H9 (cell line): Measurements from ENCODE around the gene TEAD1. TPM values are rescaled to one million over a fixed set of nuclear protein-coding genes. Genes with fewer than 3 reads are reported as not detected.

Experiments used
- DNase-seq: peaks from one replicate; pipeline ENCODE4 v3.0.0-alpha.2; 2017
- H2AFZ ChIP-seq: one replicate; pipeline ENCODE4 v1.6.1; 2013; ENCODE audit warnings: mild to moderate bottlenecking, low read length, control low read depth, moderate library complexity
- H2AK5ac ChIP-seq: 2 replicates; pipeline ENCODE4 v1.6.1; 2013; ENCODE audit warnings: low read length, control low read depth, mixed read lengths; ENCODE audit not compliant: insufficient read length
- H2BK120ac ChIP-seq: one replicate; pipeline ENCODE4 v1.6.1; 2013; ENCODE audit warnings: low read depth, mild to moderate bottlenecking, low read length, control low read depth, inconsistent platforms; ENCODE audit not compliant: poor library complexity, severe bottlenecking
- H2BK12ac ChIP-seq: 2 replicates; pipeline ENCODE4 v1.6.1; 2013; ENCODE audit warnings: low read length, control low read depth, mixed read lengths, low read depth; ENCODE audit not compliant: insufficient read length
- H2BK15ac ChIP-seq: 2 replicates; pipeline ENCODE4 v1.6.1; 2013; ENCODE audit warnings: low read depth, low read length, control low read depth
- H2BK20ac ChIP-seq: one replicate; pipeline ENCODE4 v1.6.1; 2013; ENCODE audit warnings: low read depth, mild to moderate bottlenecking, low read length, control low read depth, inconsistent platforms; ENCODE audit not compliant: poor library complexity, severe bottlenecking
- H2BK5ac ChIP-seq: 2 replicates; pipeline ENCODE4 v1.6.1; 2013; ENCODE audit warnings: low read length, control low read depth, mixed read lengths; ENCODE audit not compliant: insufficient read length
- H3K14ac ChIP-seq: 2 replicates; pipeline ENCODE4 v1.6.1; 2013; ENCODE audit warnings: low read length, control low read depth; ENCODE audit not compliant: insufficient read depth
- H3K18ac ChIP-seq: 2 replicates; pipeline ENCODE4 v1.6.1; 2013; ENCODE audit warnings: low read depth, mild to moderate bottlenecking, mixed read lengths, low read length, control low read depth; ENCODE audit not compliant: insufficient read length
- H3K23ac ChIP-seq: 2 replicates; pipeline ENCODE4 v1.6.1; 2013; ENCODE audit warnings: low read length, control low read depth, mixed read lengths, low read depth; ENCODE audit not compliant: insufficient read length
- H3K23me2 ChIP-seq: 2 replicates; pipeline ENCODE4 v1.6.1; 2013; ENCODE audit warnings: low read depth, mild to moderate bottlenecking, mixed read lengths, low read length, control low read depth; ENCODE audit not compliant: insufficient read length, poor library complexity, severe bottlenecking
- H3K27ac ChIP-seq: 2 replicates; pipeline ENCODE4 v1.5.1; 2013; ENCODE audit warnings: low read length, control low read depth, mixed read lengths, low read depth; ENCODE audit not compliant: insufficient read length
- H3K27me3 ChIP-seq: 2 replicates; pipeline ENCODE4 v1.6.1; 2013; ENCODE audit warnings: low read length, control low read depth, inconsistent platforms; ENCODE audit not compliant: insufficient read depth
- H3K4ac ChIP-seq: 2 replicates; pipeline ENCODE4 v1.6.1; 2013; ENCODE audit warnings: low read depth, mild to moderate bottlenecking, control low read depth, inconsistent platforms, low read length, moderate library complexity
- H3K4me1 ChIP-seq: 2 replicates; pipeline ENCODE4 v1.6.1; 2013; ENCODE audit warnings: low read length, control low read depth, inconsistent platforms; ENCODE audit not compliant: insufficient read depth
- H3K4me2 ChIP-seq: 2 replicates; pipeline ENCODE4 v1.6.1; 2013; ENCODE audit warnings: low read length, control low read depth, mixed read lengths; ENCODE audit not compliant: insufficient read length, insufficient read depth
- H3K56ac ChIP-seq: 2 replicates; pipeline ENCODE4 v1.6.1; 2013; ENCODE audit warnings: low read depth, mild to moderate bottlenecking, mixed read lengths, low read length, control low read depth; ENCODE audit not compliant: insufficient read length
- H3K79me1 ChIP-seq: 2 replicates; pipeline ENCODE4 v1.6.1; 2013; ENCODE audit warnings: low read depth, mild to moderate bottlenecking, moderate library complexity, low read length, control low read depth, inconsistent platforms; ENCODE audit not compliant: insufficient read depth, poor library complexity, severe bottlenecking
- H3K79me2 ChIP-seq: 2 replicates; pipeline ENCODE4 v1.6.1; 2013; ENCODE audit warnings: low read length, control low read depth, inconsistent platforms; ENCODE audit not compliant: insufficient read depth
- H3K9ac ChIP-seq: 2 replicates; pipeline ENCODE4 v1.6.1; 2013; ENCODE audit warnings: low read length, control low read depth, mixed read lengths; ENCODE audit not compliant: insufficient read length; ENCODE audit errors: extremely low read depth
- H3K9me3 ChIP-seq: one replicate; pipeline ENCODE4 v1.6.1; 2013; ENCODE audit warnings: low read depth, low read length, inconsistent platforms; ENCODE audit not compliant: control insufficient read depth
- H3T11ph ChIP-seq: one replicate; pipeline ENCODE4 v1.6.1; 2013; ENCODE audit warnings: mild to moderate bottlenecking, low read length, control low read depth, inconsistent platforms
- H4K20me1 ChIP-seq: one replicate; pipeline ENCODE4 v1.6.1; 2013; ENCODE audit not compliant: control insufficient read depth, insufficient read length, insufficient read depth
- H4K5ac ChIP-seq: 2 replicates; pipeline ENCODE4 v1.6.1; 2013; ENCODE audit warnings: low read depth, mild to moderate bottlenecking, mixed read lengths, low read length, control low read depth; ENCODE audit not compliant: insufficient read length
- H4K8ac ChIP-seq: replicated peaks from 2 replicates; pipeline ENCODE4 v1.6.1; 2013; ENCODE audit warnings: low read length, control low read depth, mixed read lengths, low read depth; ENCODE audit not compliant: insufficient read length
- H4K91ac ChIP-seq: 2 replicates; pipeline ENCODE4 v1.6.1; 2013; ENCODE audit warnings: low read depth, mild to moderate bottlenecking, moderate library complexity, mixed read lengths, low read length, control low read depth; ENCODE audit not compliant: insufficient read length
- H3K27ac Mint-ChIP-seq, 3 experiments: 2 replicates in 2 of 3; 3 replicates in 1 of 3; pipeline ENCODE4 v1.8.0; 2020 to 2021; ENCODE audit warnings: mixed read lengths in 3 of 3, mild to moderate bottlenecking in 1 of 3, moderate library complexity in 1 of 3
- H3K27me3 Mint-ChIP-seq: 2 replicates; pipeline ENCODE4 v1.8.0; 2021; ENCODE audit warnings: low read depth, mild to moderate bottlenecking, moderate library complexity, mixed read lengths
- H3K36me3 Mint-ChIP-seq, 3 experiments: 2 replicates in 2 of 3; 3 replicates in 1 of 3; pipeline ENCODE4 v1.8.0; 2020 to 2021; ENCODE audit warnings: low read depth in 3 of 3, mixed read lengths in 3 of 3; ENCODE audit not compliant: insufficient read depth in 1 of 3
- H3K4me1 Mint-ChIP-seq, 2 experiments: 2 replicates each; pipeline ENCODE4 v1.8.0; 2020; ENCODE audit warnings: mixed read lengths in 2 of 2
- H3K4me3 Mint-ChIP-seq, 2 experiments: 2 replicates in 1 of 2; 3 replicates in 1 of 2; pipeline ENCODE4 v1.8.0; 2020 to 2021; ENCODE audit warnings: mild to moderate bottlenecking in 2 of 2, mixed read lengths in 2 of 2, moderate library complexity in 1 of 2
- H3K9me3 Mint-ChIP-seq, 2 experiments: 2 replicates in 1 of 2; 3 replicates in 1 of 2; pipeline ENCODE4 v1.8.0; 2020; ENCODE audit warnings: mild to moderate bottlenecking in 2 of 2, mixed read lengths in 2 of 2, moderate library complexity in 1 of 2
- CTCF ChIP-seq: fragments of 200-600 bp; sonication (generic); conservative IDR thresholded peaks from 3 replicates; pipeline ENCODE4 v1.8.0; 2021; ENCODE audit warnings: antibody characterized with exemption, mild to moderate bottlenecking
- WGBS: extraction: QIAGEN DNeasy Blood & Tissue Kit; methylation state at CpG from one replicate; pipeline ENCODE4 v1.1.7; 2013; ENCODE audit warnings: missing lambda C conversion rate, low lambda C conversion rate, mixed read lengths; ENCODE audit not compliant: insufficient read length; ENCODE audit errors: extremely low coverage; 5-methylcytosine and 5-hydroxymethylcytosine counted together
- total RNA-seq: library from RNA; stranded (reverse); gene quantifications from 2 replicates; pipeline ENCODE4 v1.2.1, GENCODE V29; 2021

TEAD1 gene
- total RNA-seq, 1 experiment from 2014 or later: 75.1 TPM

GRCh38 chr11:12642040-12642439, 32.2 kb upstream of the TEAD1 start:
- no peak overlapping the region for H2AK5ac ChIP-seq

More at GRCh38 chr11:12642040-12642439, 32.2 kb upstream of the TEAD1 start:
- no peaks in the 10 kb centered on the region for H3K9me3 ChIP-seq
- no peak overlapping the region for H3K14ac ChIP-seq
- H3K4me1 Mint-ChIP-seq: peaks cover 10 to 16% of the 10 kb centered on the region in 2 experiments
- no peaks in the 10 kb centered on the region for H3K79me2 ChIP-seq
- no peak overlapping the region for H4K91ac ChIP-seq
- no peak overlapping the region for H2BK5ac ChIP-seq
- no peaks in the 10 kb centered on the region for H3K4me1 ChIP-seq
- no peak overlapping the region for H2BK12ac ChIP-seq
- no peak overlapping the region for H2BK15ac ChIP-seq
- no peaks in the 10 kb centered on the region for H4K20me1 ChIP-seq
- no peak overlapping the region for H3K4me3 Mint-ChIP-seq
- WGBS: no CpG with 5 or more reads among the region's 5 CpGs
- no peak overlapping the region for H2BK20ac ChIP-seq
- H3K18ac ChIP-seq: no peak overlapping the region
- H3K9ac ChIP-seq: no peak overlapping the region
- no peak for TF ChIP-seq CTCF
- no peaks in the 10 kb centered on the region for H3K79me1 ChIP-seq
- H3K27me3 Mint-ChIP-seq: no peaks in the 10 kb centered on the region; the same call in 1 of the 2 replicates
- no peak overlapping the region for H3K27ac ChIP-seq
- no peak overlapping the region for H4K5ac ChIP-seq
- no peak overlapping the region for H2BK120ac ChIP-seq
- no peaks in the 10 kb centered on the region for H3K23me2 ChIP-seq
- H3K4me2 ChIP-seq: no peak overlapping the region
- H3K56ac ChIP-seq: no peak overlapping the region
- no peaks in the 10 kb centered on the region for H3K27me3 ChIP-seq
- H3K36me3 Mint-ChIP-seq: peaks cover 0 to 8% (median 2%) of the 10 kb centered on the region in 3 experiments; a peak in 4 of 7 replicates
- no peak overlapping the region for H3K4ac ChIP-seq
- no peak overlapping the region; a peak in 1 of 7 replicates for H3K27ac Mint-ChIP-seq
- peaks cover 8 to 10% of the 10 kb centered on the region in 2 experiments for H3K9me3 Mint-ChIP-seq
- H2AFZ ChIP-seq: no peak overlapping the region
- no peak overlapping the region for H4K8ac ChIP-seq
- no peak overlapping the region for H3K23ac ChIP-seq
- DNase-seq: no peak
- no peak overlapping the region for H3T11ph ChIP-seq
